ENCODE measurements around the gene TLR3.

GRCh38 chr4:186058980-186059316, 10.0 kb upstream of the TLR3 start:
- TF ChIP-seq CTCF (IDR thresholded peaks at IDR 0.05) (no peak), EP300 (IDR thresholded peaks at IDR 0.05) (no peak), POLR2AphosphoS5 (IDR thresholded peaks at IDR 0.05) (no peak)
